Stimulated activated naive CD4-positive, alpha-beta T cell treated with Interleukin-2 at 50 U/mL for 16 hours (primary cell): ENCODE measurements around the gene OPCML.

Source experiments
- DNase-seq: peaks from one replicate; lab custom pipeline; 2025; lab: John Stamatoyannopoulos, UW

The OPCML gene

DNA sequence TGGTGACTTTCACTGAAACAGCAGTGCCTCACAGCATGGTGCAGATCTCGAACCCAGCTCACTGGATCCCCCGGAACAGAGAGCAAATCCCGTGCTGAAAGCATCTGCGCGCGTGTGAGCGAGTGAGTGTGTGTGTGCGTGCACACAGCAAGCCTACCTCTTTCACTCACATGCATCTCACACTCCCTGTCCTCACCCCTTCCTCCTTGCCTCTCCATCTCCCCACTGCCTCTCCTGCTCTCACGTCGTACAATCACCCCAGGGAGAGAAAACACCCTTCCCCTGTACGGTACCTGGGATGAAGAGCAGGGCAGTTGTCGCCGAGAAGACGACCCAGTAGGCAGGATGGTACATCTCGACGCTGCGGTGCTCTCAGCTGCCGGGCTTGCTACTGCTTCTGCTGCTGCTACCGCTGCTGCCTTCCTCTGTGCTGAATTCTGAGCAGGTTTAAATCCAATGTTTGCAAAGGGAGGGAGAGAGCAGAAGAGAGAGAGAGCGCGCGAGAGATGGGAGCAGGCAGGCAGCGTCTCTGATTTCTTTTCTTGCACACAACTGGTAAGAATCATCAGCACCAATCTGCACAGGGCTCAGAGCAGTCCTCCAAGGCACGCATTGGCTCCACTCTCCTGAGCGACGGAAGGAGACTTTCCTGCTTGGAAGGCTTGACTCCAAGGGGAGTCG is at the start of gene OPCML:
OPCML (minus strand) TSS at position 531 of the 681 bp plus-strand sequence.
- DNase-seq: no peak

DNA sequence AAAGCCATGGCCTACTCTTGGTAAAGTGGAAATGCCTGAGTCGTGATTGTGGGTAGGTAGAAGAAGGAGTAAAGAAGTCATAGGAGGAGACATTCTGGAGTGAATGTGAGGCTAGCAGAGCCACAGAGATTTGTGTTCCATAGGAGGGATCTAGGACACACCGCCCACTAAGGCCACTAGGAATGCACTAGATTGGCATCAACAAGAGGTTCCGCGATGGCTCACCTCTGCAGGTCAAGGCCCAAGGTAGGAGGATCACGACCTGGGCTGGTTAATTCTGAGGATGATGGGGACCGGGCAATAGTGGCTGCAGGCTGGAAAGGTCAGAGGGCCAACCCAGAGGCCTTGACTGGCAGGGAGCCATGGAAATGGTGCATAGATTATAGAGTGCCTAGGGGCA is 48.8 kb upstream of the OPCML start:
- DNase-seq: no peak

DNA sequence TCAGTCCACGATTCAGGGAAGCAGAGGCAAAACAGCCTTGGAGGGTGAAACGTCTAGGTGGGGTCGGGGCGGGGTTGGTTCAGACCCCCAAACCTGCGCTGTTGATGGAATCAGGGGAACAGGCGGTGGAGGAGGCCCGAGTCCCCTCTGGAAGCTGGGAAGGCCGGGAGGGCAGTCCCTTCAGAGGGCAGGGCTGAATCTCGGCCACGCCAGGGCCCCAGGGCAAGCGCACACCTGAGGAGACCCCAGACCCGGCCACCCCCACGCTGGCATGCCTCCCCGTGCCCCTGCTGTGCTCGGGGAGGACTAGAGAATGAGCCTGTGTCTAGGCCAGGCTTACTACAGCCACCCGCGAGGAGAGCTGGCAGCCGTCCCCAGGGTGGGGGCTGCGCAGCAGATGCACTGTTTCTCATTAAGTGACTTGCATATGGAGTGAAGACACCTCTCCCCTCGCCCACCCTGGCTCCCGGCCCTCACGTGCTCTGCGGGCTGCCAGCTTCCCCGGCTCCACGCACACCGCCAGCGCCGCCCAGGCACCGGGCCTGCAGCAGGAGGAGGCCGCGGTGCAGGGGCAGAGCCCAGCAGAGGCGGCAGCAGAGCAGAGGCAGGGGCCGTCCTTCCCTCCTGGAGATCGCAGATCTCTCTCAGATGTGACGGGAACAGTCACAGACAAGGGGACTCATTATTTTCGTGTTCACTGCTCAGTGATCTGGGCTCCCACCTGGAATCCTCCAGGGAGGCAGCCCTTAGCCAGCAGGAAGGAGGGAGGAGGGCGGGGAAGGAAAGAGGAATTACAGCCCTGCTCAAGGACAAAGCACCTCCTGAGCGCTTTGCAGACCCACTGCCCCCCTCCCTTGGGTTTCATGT is 47.1 kb upstream of the OPCML start:
- DNase-seq: no peak

DNA sequence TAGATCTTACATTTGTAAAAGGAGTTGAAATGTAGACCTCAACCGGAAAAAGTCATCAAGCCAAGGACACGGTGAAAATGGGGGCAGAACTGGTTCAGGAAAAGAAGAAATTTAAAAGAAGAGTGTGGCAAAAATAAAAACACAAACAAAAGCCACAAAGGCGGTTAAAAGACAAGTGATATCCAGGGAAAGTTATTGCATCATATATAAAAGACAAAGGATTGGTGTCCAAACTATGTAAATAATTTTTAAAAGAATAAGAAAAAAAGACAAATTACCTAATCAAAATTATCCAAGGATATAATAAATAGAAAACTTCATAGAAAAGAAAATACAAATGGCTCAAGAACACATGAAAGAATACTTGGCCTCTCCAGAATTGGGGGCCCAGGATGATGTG is 45.1 kb upstream of the OPCML start:
- no peak for DNase-seq

DNA sequence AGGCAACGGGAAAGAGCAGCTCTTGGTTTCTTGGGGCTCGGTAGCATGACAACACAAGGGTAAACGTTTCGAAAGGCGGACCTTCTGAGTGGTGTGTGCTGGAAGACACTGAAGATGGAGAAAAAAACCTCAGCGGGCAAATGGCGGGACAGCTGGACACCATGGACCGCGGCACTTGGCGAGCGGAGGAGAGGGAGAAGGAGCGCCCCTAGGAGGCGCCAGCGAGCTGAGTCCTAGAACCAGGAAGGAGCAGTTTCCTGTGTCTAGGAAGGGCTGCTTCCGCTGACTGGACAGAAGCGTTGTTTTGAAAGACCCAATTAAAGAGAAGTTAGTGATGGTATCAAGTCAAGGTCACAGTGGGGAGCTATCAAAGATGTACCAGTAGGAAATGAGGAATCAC is 44.0 kb upstream of the OPCML start:
- no peak for DNase-seq

DNA sequence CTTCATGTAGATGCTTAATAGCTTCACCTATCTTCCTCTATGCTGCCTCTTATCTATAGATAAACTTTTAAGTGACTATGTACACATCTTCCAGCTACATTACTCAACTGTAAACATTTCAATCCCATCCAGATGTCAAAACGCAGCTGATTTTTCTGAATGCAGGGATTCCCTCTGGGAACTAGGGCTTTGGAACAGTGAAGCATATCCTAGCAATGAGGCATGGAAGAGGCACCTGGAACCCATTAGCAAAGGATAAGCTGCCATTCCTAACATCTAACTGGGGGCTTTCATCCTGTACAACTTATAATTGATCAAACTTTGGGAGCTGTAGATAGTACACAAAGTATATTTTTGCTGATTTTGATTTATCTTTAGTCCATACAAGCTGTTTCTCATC is 40.8 kb upstream of the OPCML start:
- DNase-seq: no peak

DNA sequence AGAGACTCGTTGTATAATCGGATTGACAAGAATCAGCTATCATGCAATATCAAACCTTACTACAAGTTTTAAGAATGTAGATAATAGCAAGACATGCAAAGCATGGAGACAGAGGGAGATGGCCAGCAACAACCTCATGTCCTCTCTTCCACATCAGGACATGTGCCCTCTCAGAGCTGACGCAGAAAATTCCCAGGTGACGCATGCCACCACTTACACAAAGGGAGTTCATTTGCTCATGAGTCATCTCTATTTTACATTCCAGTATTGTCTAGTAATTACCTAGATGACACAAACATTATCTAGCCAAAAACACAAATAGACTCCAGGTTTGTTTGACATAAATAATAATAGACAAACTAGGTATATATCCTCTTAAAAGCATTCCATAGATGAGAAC is 38.1 kb upstream of the OPCML start:
- no peak for DNase-seq

DNA sequence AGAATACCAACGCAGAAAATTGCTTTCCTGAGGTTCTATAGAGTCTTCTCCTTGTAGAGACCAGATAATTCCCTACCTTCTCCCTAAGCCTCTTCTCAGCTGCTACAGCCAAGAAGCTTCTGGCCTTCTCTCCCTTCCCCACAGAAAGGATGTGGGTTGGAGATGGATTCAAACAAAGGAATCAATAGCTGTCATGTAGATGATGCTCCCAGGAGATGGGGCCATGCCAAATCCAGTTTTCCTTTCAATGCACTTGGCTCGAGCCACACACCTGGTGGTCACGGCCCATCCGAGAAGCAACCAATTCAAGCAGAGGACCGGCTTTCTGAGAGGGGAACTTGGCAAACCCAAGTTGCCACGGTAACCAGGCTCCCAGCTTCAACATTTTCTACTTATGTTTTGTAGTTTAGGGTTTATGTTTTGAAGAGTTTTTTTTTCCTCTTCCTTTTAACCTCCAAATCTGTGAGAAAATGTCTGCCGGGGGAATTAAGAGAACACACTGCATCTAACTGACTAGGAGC is 31.3 kb upstream of the OPCML start:
- DNase-seq: no peak

DNA sequence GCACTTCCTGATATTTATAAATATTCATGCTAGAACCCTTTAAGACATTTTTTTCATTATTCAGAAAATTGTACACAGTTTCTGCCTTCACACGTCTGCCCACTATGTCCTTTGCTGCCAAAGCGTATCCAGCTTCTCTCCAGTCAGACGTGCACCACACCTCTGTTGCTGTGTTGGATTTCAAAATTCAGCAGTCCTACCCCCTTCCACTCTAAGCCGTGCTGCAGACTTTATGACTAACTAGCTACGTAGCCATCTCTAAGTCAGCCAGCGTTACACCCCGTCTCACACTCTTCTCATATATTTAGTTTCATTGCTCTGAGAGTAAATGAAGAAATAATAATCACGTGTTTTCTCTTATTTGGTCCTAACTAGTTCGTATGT is 28.2 kb upstream of the OPCML start:
- no peak for DNase-seq

DNA sequence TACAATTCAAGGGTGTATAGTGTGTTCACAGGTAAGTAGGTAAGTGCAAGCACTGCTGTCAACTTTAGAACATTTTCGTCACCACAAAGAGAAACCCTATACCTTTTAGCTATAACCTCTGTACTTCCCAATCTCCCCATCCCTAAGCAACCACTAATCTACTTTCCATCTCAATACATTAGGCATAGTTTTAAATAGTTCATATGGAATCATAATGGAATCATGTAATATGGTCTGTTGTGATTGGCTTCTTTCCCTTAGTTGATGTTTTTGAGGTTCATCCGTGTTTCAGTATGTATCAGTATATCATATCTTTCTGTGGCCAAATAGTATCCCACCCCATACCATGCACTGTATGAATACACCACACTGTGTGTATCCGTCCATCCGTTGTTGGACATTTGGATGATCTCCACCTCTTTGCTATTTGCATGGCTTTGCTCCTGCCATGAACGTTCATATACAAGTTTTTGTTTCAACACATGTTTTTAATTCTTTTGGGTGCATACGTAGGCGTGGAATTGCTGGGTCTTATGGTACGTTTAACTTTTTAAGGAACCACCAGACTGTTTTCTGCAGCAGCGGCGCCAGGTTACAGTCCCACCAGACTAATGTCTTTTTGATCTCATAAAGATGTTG is 27.7 kb upstream of the OPCML start:
- no peak for DNase-seq

DNA sequence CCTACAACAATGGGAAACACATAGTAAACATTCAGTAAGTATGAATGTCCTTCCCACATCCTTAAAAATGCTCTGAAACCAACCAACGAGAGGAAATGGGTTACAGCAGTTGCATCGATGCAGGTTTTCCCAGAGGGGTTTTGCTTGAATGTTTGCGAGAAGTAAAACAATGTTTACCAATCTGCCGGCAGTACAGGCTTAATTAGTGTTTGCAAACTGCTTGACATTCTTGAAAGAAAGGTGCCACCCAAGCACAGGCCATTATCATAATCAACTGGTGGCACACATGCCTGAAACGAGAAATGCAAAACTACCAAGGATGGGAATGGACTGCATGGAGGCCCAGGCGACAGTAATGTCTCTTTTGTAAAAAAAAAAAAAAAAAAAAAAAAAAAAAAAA is 27.1 kb upstream of the OPCML start:
- no peak for DNase-seq

DNA sequence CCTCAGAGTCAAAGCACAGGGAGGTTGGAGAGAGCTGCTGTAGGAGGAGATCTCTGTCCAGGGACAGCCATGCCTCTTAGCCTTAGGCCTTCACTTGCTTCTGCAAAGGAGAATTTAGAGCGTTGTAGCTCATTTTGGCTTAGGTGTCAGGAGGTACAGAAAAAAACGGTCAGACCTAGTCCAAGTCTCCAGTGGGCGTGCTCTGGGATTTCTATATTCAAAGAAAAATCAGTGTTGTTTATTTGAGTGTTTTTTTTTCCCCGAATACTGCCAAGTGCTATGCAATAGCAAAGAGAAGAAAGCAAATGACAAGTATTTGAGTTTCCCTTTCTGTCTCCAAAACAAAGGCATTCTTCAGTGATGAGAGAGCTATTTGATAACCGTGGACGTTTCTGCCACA is 22.7 kb upstream of the OPCML start:
- DNase-seq: no peak

DNA sequence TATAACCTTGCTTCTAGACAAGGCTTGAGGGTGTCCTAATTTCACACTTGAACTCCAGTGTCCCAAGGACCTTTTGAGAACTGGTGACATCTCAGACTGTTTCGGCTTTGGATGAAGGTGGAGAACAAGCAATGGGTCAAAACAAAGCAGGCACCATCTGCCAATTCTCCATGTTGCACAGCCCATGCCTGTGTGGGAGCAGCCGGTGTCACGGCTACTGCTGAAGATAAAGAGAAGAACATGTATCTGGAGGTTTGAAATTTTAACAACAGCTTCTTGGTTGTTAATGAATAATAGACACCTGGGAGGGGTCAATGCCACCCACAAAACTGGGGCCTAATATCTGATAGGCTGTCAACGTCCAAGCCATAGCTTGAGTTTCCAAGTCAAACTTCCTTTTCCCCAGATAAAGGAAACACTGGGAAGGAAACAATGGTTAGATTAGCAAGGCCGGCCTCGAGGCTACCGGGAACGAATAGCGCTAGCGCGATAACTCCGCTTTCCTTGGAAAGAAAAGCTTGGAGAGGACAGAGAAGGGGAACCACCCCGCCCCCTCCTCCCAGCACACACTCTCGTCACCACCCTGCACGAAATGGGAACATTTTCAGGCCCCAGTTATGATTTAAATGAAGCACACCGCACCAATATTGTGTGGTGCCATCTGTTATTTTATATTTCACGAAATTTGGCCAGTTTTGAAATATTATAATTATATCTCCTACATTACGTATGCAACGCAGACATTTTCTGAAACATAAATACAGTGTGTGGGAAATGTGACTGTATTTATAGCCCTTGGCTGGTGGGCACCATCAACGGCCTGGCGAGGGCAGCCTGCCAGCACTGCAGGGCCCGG is 21.8 kb upstream of the OPCML start:
- DNase-seq: no peak

DNA sequence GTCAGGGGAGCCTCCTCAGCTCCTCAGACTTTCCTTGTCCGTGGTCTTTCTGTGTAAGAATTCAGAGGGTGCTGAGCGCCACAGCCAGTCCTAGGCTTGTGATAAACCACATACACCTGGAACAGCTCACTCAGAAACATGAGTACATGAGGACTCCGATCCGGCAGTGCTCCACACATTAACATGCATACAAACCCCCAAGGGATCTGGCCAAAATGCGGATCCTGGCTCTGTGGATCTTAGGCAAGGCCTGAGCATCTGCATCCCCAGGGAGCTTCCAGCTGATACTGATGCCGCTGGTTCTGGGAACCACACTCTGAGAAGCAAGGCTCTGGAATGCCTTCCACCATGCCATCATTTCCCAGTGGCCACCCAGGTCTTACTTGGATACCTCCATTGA is 20.6 kb upstream of the OPCML start:
- DNase-seq: no peak

DNA sequence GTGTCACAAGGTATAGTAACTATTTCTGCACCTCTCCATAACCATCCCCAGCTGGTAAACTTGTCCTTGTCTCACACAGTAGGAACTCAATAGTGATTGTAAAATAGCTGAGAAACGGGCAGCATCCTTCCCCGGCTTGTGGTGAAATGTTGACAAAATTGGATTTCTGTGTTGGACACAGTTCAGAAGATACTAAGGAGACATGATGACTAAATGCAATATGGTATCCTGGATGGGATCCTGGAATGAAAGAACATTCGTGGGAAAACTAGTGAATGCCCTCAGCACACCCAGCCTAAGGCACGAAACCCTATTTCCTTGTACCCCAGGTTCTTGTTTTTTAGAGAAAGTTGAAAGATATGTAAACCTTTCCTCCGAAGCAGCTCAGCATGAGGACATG is 18.8 kb upstream of the OPCML start:
- DNase-seq: no peak

DNA sequence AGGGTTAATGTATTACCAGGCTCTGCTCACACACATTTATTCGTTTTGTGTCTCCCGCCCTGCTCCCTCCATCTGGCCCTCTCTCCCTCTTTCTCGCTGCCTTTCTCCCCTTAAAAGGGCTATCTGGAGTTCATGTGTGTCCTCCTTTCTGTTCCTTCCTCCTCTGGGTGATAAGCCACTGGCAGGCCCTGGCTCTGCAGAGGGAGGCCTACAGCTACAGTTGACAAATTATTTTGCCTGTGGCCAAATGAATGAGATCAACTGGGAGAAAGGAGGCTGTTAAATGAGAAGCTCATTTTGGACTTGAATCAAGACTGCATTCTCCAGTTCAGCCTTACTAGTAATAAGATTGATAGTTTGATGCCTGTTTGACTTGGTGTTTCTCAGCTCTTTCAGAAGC is 17.5 kb upstream of the OPCML start:
- DNase-seq: no peak

DNA sequence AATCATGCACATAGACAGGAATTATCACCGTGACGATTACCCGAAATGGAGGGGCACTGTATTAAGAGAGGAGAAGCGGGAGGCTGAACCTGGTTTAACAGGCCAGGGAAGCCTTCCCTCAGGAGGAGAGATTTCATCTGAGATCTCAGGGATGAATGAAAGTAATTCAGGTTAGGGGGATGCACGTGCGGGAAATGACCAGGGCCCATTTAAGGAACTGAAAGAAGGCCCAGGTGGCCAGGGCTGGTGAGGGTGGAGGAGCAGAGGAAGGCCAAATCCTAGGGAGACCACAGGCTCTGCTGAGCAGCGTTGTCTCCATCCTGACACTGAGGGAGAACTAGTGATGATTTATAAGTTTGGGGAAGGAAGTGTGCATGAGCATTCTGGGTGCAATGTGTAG is 16.3 kb upstream of the OPCML start:
- no peak for DNase-seq

DNA sequence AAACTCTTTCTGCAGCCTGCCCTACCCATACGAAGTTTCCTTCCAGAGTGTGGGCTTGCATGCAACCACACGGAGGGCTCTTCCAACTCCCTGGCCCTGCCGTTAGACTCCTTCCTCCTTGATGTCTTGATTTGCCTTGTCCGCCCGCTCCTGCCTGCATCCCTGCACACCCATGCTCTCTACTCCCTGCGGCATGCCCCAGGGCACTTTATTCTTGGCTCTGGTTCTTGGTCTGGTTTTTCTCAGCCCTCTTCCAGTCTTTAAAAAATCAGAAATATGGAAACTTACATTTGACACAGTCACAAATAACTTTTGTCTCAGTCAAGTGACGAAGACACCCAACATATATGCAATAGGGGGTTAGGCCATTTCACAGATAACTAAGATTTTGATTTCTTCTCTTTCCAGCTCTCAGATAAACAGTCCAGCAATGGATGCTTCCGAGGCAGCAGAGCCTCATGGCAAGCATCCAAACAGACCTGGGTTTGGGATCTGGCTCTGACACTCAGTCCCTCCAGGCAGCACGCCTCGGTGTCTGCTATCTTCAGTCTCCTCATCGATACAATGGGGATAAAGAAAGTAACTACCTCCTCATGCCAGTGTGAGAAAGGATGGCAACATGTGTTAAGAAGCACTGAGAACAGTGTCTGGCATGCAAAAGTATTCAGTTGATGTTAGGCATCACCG is 15.7 kb upstream of the OPCML start:
- no peak for DNase-seq

DNA sequence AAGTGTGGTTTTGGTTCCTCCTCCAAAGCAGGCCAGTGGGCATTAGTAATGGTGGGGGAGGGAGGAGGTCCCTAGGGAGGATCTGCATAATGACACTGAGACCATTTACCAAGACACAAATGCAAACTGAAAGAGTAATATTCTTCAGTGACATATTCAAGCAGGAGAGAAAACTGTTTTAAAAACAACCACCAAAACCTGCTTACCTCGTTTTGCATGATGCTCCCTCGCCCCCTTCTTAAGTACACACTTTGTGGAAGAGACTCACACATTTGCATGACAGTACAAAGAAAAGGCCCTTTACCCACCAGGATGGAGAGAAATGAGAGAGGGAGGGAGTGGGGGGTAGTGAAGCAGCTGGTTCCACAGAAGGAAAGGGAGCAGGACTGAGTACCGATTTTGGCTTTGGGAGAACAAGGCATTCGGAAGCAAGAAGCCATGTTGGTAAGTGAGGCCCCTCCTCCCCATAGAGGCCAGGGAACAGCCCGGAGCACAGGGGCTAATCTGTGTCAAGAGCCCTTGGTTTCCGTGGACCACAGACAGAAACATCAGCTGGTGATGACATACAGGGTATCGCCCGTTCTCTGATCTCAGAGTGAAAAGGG is 13.0 kb upstream of the OPCML start:
- no peak for DNase-seq

DNA sequence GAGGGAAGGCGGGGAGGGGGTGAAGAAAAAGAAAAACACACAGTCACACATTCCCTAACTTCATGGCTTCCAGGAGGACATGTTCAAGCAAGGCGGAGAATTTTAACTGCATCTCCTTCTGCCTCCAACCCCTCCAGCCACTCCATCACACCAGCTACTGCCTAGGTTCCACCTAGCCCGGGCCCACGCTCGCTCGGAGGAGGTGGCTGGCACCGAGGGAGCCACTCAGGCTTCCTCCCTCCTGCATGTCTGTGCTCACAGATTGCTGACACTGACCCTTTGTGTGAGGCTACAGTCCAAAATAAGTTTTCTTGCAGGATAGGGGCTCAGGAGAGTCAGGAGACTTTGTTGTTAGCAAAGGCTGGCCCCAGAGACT is 9.4 kb upstream of the OPCML start:
- DNase-seq: no peak
